DMS53 (cell line): ENCODE measurements around the gene CARD8.
"Not testable (repeated sequence)": the region's sequence is repeated elsewhere in the genome, so short reads cannot be mapped to it uniquely, and the experiment has no call there.

Experiments used
- DNase-seq: peaks from one replicate; lab custom pipeline; 2025; lab: John Stamatoyannopoulos, UW

Gene CARD8

GRCh38 chr19:48255376-48256303, at the start of gene CARD8:
Gene CARD8, minus strand, starts transcription at chr19:48255912. Its CDS starts 14,892 bp downstream, at chr19:48241020.
- peak; percentile 95 for DNase-seq

GRCh38 chr19:48303866-48304265, 48.2 kb upstream of the CARD8 start:
- DNase-seq, result no peak

- DNase-seq, result no peak
These were observed 47.7 kb upstream of the CARD8 start for GRCh38 chr19:48303367-48303766.

- no peak for DNase-seq
These were observed 46.9 kb upstream of the CARD8 start for GRCh38 chr19:48302600-48302959.

- no peak for DNase-seq
These were observed 46.3 kb upstream of the CARD8 start for GRCh38 chr19:48301886-48302599.

GRCh38 chr19:48297975-48298374, 42.3 kb upstream of the CARD8 start:
- no peak for DNase-seq

- DNase-seq, result peak; percentile 49
These were observed 41.4 kb upstream of the CARD8 start for GRCh38 chr19:48296963-48297734.

- DNase-seq, result peak; percentile 64
These were observed 39.7 kb upstream of the CARD8 start for GRCh38 chr19:48295458-48295857.

- no peak for DNase-seq
These were observed 37.1 kb upstream of the CARD8 start for GRCh38 chr19:48292798-48293197.

GRCh38 chr19:48291489-48291815, 35.7 kb upstream of the CARD8 start:
- DNase-seq, result not testable (repeated sequence)

- peak; percentile 70 for DNase-seq
These were observed 35.2 kb upstream of the CARD8 start for GRCh38 chr19:48290771-48291488.

GRCh38 chr19:48290401-48290770, 34.7 kb upstream of the CARD8 start:
- DNase-seq, result no peak

GRCh38 chr19:48287748-48288147, 32.0 kb upstream of the CARD8 start:
- no peak for DNase-seq

GRCh38 chr19:48284896-48285295, 29.2 kb upstream of the CARD8 start:
- DNase-seq, result no peak

- DNase-seq, result no peak
These were observed 28.2 kb upstream of the CARD8 start for GRCh38 chr19:48283908-48284307.

- no peak for DNase-seq
These were observed 24.0 kb upstream of the CARD8 start for GRCh38 chr19:48279747-48280146.

GRCh38 chr19:48274938-48275337, 19.2 kb upstream of the CARD8 start:
- DNase-seq, result no peak

GRCh38 chr19:48274173-48274572, 18.5 kb upstream of the CARD8 start:
- DNase-seq, result no peak

- peak; percentile 77 for DNase-seq
These were observed 15.9 kb upstream of the CARD8 start for GRCh38 chr19:48271531-48272151.

GRCh38 chr19:48269617-48270026, 13.9 kb upstream of the CARD8 start:
- not testable (repeated sequence) for DNase-seq

- DNase-seq, result not testable (repeated sequence)
These were observed 9.6 kb upstream of the CARD8 start for GRCh38 chr19:48265326-48265725.
